ENCODE measurements around the gene ANK3.

Gene ANK3

DNA sequence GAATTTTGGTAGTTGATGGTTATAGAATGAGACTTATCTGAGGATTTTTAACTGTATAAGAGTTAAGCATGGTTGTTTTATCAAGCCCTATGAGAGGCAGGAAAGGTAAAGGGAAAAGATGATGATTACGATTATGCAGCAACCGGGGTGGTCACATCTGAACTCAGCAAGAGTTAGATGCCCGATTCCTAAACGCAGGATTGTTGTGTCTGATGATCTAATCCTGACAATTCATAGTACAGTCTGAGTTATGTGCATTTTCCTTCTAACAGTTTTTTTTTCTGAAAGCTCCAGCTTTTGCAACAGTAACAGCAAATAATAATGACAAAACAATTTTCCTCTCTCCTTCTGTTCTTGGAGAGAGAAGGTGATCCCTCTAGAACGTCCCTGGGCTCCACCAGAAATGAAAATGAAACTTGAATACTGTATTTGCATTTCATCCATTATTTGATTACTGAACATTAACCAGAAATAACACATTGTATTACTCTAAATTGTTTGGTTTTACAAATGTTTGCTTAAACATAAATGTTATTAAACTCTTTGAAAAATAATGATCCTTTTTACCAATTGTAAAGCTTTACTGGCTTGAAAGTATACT lies 306.8 kb downstream of the ANK3 start:
- TF ChIP-seq POLR2AphosphoS5 (IDR thresholded peaks at IDR 0.05; ENCODE audit: low read depth, low read length) (no peak), SIN3A (IDR thresholded peaks at IDR 0.05; ENCODE audit: borderline replicate concordance, insufficient read depth, low read length) (no peak), FOXP2 (optimal IDR thresholded peaks at IDR 0.05; ENCODE audit: borderline replicate concordance, extremely low read depth, extremely low read length, insufficient read depth) (no peak), TAF1 (IDR thresholded peaks at IDR 0.05; ENCODE audit: borderline replicate concordance, insufficient read depth, low read length) (no peak)
- TF ChIP-seq, protein P1, sequence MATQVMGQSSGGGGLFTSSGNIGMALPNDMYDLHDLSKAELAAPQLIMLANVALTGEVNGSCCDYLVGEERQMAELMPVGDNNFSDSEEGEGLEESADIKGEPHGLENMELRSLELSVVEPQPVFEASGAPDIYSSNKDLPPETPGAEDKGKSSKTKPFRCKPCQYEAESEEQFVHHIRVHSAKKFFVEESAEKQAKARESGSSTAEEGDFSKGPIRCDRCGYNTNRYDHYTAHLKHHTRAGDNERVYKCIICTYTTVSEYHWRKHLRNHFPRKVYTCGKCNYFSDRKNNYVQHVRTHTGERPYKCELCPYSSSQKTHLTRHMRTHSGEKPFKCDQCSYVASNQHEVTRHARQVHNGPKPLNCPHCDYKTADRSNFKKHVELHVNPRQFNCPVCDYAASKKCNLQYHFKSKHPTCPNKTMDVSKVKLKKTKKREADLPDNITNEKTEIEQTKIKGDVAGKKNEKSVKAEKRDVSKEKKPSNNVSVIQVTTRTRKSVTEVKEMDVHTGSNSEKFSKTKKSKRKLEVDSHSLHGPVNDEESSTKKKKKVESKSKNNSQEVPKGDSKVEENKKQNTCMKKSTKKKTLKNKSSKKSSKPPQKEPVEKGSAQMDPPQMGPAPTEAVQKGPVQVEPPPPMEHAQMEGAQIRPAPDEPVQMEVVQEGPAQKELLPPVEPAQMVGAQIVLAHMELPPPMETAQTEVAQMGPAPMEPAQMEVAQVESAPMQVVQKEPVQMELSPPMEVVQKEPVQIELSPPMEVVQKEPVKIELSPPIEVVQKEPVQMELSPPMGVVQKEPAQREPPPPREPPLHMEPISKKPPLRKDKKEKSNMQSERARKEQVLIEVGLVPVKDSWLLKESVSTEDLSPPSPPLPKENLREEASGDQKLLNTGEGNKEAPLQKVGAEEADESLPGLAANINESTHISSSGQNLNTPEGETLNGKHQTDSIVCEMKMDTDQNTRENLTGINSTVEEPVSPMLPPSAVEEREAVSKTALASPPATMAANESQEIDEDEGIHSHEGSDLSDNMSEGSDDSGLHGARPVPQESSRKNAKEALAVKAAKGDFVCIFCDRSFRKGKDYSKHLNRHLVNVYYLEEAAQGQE (IDR thresholded peaks at IDR 0.05; ENCODE audit: insufficient read depth in 1 of 2, low read depth in 2 of 2, low read length in 2 of 2): no peak

DNA sequence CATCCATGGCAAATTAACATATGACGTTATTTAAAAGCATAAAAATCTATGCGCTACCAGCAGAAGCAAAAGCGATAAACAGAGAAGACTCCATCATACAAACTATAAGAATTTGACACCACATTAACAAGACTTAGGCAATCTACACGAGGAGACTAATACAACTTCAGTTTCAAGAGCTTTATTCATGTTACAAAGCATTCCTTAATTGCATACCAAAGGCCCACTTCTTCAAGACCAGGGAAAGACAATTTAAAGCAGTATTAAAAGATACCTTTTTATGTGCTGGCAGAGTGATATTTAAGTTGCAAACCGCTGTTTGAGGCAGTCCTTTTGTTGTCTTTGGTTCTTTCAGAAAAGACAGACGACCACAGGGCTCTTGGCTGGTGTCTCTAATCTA lies 307.3 kb downstream of the ANK3 start:
- TF ChIP-seq POLR2AphosphoS5 (IDR thresholded peaks at IDR 0.05; ENCODE audit: low read depth, low read length): no peak

DNA sequence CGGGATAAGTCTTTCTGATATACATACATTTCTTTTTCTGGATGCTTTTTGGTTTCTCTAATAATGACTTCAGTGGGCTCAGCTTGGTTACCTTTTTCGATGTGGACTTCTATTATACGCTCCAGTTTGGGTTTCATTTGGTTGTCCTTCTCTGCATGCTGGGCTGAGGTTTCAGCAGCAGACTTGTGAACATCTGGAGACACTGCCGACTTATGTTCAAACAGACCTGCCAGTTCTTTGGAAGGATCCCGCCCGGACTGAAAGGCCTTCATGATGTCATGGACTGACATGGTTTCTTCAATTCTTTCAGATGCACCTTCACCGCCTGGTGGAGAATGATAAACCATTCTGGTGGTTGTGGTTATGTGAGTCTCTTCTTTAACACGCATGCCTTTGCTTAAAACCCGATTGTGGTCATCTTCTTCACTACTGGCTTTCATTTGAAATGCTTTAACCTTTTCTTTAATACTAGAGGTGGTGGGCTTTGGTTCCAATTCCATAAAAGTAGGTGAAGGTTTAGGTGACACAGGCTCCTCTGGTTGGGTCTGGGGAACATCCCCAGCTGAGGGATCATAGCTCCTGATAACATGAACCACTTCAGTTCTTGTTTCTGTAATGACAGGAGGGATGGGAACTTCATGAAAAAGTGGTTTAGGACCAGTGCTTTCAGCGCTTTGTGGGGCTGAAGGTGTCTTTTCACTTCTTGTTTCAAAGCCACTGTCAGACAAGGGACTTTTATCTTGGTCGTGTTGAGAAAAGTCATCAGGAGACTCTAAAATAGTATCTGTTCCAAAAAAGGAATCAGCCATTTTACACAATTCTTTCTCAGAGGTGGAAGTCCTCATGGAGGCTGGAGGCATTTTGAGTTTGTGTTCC lies 315.7 kb downstream of the ANK3 start:
- TF ChIP-seq, protein P1 (IDR thresholded peaks at IDR 0.05; ENCODE audit: insufficient read depth in 1 of 2, low read depth in 2 of 2, low read length in 2 of 2): no peak
- TF ChIP-seq SIN3A (IDR thresholded peaks at IDR 0.05; ENCODE audit: borderline replicate concordance, insufficient read depth, low read length) (no peak), FOXP2 (optimal IDR thresholded peaks at IDR 0.05; ENCODE audit: borderline replicate concordance, extremely low read depth, extremely low read length, insufficient read depth) (no peak), TAF1 (IDR thresholded peaks at IDR 0.05; ENCODE audit: borderline replicate concordance, insufficient read depth, low read length) (no peak), POLR2AphosphoS5 (IDR thresholded peaks at IDR 0.05; ENCODE audit: low read depth, low read length) (no peak)

DNA sequence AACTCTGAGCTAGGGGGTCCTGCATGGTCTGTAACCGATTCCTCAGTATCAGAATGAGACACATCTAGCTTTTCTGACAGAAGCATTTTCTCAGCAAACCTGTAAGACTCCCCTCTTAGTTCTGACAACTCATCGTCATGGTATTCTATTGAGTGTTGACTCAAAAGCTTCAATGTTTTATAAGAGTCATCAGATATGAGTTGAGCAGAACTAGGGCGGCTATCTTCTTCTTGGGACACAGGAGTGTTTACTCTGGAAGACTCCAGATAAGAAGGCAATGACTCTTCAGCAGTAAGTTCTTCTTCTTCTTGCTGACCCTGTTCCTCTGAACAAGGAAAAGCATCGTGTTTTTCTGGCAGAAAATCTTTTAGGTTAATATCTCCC lies 316.3 kb downstream of the ANK3 start:
- no peak for TF ChIP-seq FOXP2 (optimal IDR thresholded peaks at IDR 0.05; ENCODE audit: borderline replicate concordance, extremely low read depth, extremely low read length, insufficient read depth)

DNA sequence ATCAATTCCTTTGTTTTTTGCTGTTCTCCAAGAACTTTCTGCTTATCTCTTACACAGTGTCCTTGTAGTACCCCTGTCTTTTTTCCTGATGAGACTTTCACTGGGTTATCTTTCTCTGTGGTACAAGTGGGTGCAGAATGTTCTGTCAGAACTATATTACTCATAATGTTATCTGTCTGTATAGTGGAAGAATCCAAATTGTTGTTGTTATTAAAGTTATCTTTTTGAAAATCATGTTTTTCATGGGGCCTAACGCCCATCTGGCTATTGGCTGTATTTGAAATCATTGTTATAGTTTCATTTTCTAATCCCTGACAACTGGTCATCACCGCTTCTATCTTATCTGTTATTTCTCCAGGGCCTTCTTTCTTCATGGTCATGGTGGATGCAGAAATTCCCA lies 320.4 kb downstream of the ANK3 start:
- no peak for TF ChIP-seq FOXP2 (optimal IDR thresholded peaks at IDR 0.05; ENCODE audit: borderline replicate concordance, extremely low read depth, extremely low read length, insufficient read depth)
- TF ChIP-seq TAF1 (IDR thresholded peaks at IDR 0.05; ENCODE audit: borderline replicate concordance, insufficient read depth, low read length): no peak
- TF ChIP-seq, protein P1 (IDR thresholded peaks at IDR 0.05; ENCODE audit: insufficient read depth in 1 of 2, low read depth in 2 of 2, low read length in 2 of 2): no peak
- TF ChIP-seq SIN3A (IDR thresholded peaks at IDR 0.05; ENCODE audit: borderline replicate concordance, insufficient read depth, low read length): no peak

DNA sequence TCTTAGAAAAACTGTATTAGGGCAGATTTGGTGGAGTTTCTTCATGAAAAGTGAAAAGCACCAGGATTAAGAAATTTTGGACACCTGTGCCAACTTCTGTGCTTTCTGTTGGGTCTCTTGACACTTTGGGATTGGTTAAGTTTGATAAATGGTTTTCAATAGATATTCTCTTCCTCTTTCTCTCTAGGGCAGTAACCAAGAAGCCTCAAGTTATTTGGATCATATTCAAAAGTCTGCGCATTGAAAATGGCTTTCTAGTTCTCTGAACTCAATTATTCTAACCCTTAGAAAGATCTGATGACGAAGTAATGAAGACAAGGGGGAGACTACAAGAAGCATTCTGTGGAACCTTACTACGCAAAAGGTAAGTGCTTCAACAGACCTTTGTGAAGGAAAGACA lies 339.3 kb downstream of the ANK3 start:
- TF ChIP-seq TAF1 (IDR thresholded peaks at IDR 0.05; ENCODE audit: borderline replicate concordance, insufficient read depth, low read length) (no peak), FOXP2 (optimal IDR thresholded peaks at IDR 0.05; ENCODE audit: borderline replicate concordance, extremely low read depth, extremely low read length, insufficient read depth) (no peak), SIN3A (IDR thresholded peaks at IDR 0.05; ENCODE audit: borderline replicate concordance, insufficient read depth, low read length) (no peak), POLR2AphosphoS5 (IDR thresholded peaks at IDR 0.05; ENCODE audit: low read depth, low read length) (no peak)
